ENCODE measurements around the gene MYO18B. TPM values are rescaled to one million over a fixed set of nuclear protein-coding genes. Genes with fewer than 3 reads are reported as not detected.
A peak's percentile ranks its signal among the peaks of the same experiment; 100 is the strongest.

The MYO18B gene
- total RNA-seq, 1 experiment from 2014 or later, result 0.05 TPM

DNA sequence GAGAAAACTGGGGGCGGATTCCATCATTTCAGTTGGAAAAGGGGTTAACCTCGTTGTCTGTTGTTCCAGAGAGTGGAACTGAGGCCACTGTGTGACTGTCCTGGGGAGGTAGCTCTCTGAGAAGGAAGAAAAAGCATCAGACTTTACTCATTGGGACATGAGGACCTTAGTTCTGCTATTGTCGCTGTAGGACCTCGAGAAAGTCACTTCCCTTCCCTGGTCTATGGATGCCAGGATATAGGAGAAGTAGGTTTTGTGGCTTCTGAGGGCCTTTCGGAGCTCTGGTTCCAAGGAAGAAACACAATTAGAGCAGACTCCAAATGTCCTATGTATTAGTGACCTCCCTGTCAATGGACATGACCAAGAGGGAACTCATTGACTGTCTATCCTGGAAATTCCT, 6.2 kb downstream of the MYO18B start:
- DNase-seq (ENCODE audit: low read depth, low spot score) (no peak), ATAC-seq (no peak)
- RAD21 ChIA-PET (ENCODE audit: low non-redundant PET in 1 of 2, low total read pairs in 2 of 2, uncharacterized antibody in 2 of 2, unreplicated experiment in 2 of 2), result no interaction called here
- peak overlapping the region; percentile 44; the same call in 1 of the 2 replicates for H3K4me2 ChIP-seq (ENCODE audit: low read length)
- POLR2A ChIA-PET, result no interaction called here
- H3K9ac ChIP-seq (ENCODE audit: low read length), result no peak overlapping the region
- TF ChIP-seq SIN3A (IDR thresholded peaks at IDR 0.05; ENCODE audit: low read depth) (no peak), SP1 (IDR thresholded peaks at IDR 0.05; ENCODE audit: low read depth) (no peak), ELF1 (IDR thresholded peaks at IDR 0.05; ENCODE audit: borderline replicate concordance, low read depth) (no peak), EGR1 (IDR thresholded peaks at IDR 0.05; ENCODE audit: low read depth) (no peak), CBX3 (IDR thresholded peaks at IDR 0.05; ENCODE audit: low read depth) (no peak), ZFX (IDR thresholded peaks at IDR 0.05) (no peak), POLR2AphosphoS5 (IDR thresholded peaks at IDR 0.05; ENCODE audit: low read depth, low read length) (no peak), POLR2A (IDR thresholded peaks at IDR 0.05; ENCODE audit: borderline replicate concordance, extremely low read depth, insufficient read depth, insufficient read length) (no peak), CEBPB (IDR thresholded peaks at IDR 0.05; ENCODE audit: low read depth) (no peak), ZNF274 (IDR thresholded peaks at IDR 0.05; ENCODE audit: low read depth, low read length) (no peak)
- TF ChIP-seq, protein P1, sequence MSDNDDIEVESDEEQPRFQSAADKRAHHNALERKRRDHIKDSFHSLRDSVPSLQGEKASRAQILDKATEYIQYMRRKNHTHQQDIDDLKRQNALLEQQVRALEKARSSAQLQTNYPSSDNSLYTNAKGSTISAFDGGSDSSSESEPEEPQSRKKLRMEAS (IDR thresholded peaks at IDR 0.05), result no peak
- H2AFZ ChIP-seq (ENCODE audit: low read depth, low read length, poor library complexity, severe bottlenecking), result no peak overlapping the region
- no peaks in the 10 kb centered on the region for H3K79me2 ChIP-seq (ENCODE audit: insufficient read depth, low read length)
- no peak overlapping the region for H3K27ac ChIP-seq (ENCODE audit: low read depth, low read length)
- BruUV-seq (replicated peaks), result no TSS peak
- H3K4me3 ChIP-seq (replicated peaks in 1 of 2; ENCODE audit: low read depth in 1 of 2, low read length in 2 of 2), result no peak overlapping the region
- H3K9me2 ChIP-seq (ENCODE audit: insufficient read depth), result no peaks in the 10 kb centered on the region
- intact Hi-C loops (cut with micrococcal nuclease), result no loop called here
- H3K4me1 ChIP-seq (ENCODE audit: control insufficient read depth in 1 of 2, insufficient read depth in 2 of 2, low read length in 2 of 2), result peaks cover 12 to 24% of the 10 kb centered on the region in 2 experiments
- no peaks in the 10 kb centered on the region for H4K20me1 ChIP-seq (ENCODE audit: insufficient read depth)
- CTCF ChIA-PET, result no interaction called here
- no peaks in the 10 kb centered on the region for H3K27me3 ChIP-seq (ENCODE audit: insufficient read depth, low read length)
- no peaks in the 10 kb centered on the region for H3K9me3 ChIP-seq (ENCODE audit: control insufficient read depth in 1 of 2, insufficient read depth in 1 of 2, low read depth in 1 of 2, low read length in 2 of 2)
- no peaks in the 10 kb centered on the region for H3K36me3 ChIP-seq (ENCODE audit: control insufficient read depth in 1 of 2, insufficient read depth in 2 of 2, low read length in 2 of 2)

DNA sequence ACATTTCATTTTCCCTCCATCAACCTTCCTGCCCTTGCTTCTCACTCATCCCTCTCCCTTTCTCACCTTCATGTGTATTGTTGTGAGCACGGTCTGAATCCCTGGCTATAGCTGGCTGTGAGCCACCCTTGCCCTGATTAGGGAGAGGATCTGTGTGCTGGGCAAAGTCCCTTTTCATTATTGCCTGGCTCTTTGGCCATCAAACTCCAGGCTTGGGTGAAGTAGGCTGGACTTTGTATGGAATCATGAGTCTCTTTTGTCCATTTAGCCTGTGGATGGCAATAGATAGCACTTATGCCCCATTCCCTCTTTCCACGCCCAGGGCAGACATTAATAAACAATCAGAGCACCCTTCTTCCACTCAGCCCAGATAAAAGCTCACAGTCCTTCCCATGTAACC, 6.7 kb downstream of the MYO18B start:
- no peak overlapping the region for H3K4me2 ChIP-seq (ENCODE audit: low read length)
- intact Hi-C loops (cut with micrococcal nuclease), result no loop called here

More for the DNA sequence above, 6.7 kb downstream of the MYO18B start:
- ChIA-PET POLR2A (no interaction called here), RAD21 (ENCODE audit: low non-redundant PET in 1 of 2, low total read pairs in 2 of 2, uncharacterized antibody in 2 of 2, unreplicated experiment in 2 of 2) (no interaction called here), CTCF (no interaction called here)
- no peaks in the 10 kb centered on the region for H3K27me3 ChIP-seq (ENCODE audit: insufficient read depth, low read length)
- H3K4me1 ChIP-seq (ENCODE audit: control insufficient read depth in 1 of 2, insufficient read depth in 2 of 2, low read length in 2 of 2), result peaks cover 12 to 24% of the 10 kb centered on the region in 2 experiments
- H4K20me1 ChIP-seq (ENCODE audit: insufficient read depth), result no peaks in the 10 kb centered on the region
- no peak overlapping the region for H3K4me3 ChIP-seq (replicated peaks in 1 of 2; ENCODE audit: low read depth in 1 of 2, low read length in 2 of 2)
- TF ChIP-seq ZFX (IDR thresholded peaks at IDR 0.05) (no peak), EZH2phosphoT487 (IDR thresholded peaks at IDR 0.05; ENCODE audit: borderline replicate concordance) (no peak), SP1 (IDR thresholded peaks at IDR 0.05; ENCODE audit: low read depth) (no peak)
- TF ChIP-seq, protein P2, sequence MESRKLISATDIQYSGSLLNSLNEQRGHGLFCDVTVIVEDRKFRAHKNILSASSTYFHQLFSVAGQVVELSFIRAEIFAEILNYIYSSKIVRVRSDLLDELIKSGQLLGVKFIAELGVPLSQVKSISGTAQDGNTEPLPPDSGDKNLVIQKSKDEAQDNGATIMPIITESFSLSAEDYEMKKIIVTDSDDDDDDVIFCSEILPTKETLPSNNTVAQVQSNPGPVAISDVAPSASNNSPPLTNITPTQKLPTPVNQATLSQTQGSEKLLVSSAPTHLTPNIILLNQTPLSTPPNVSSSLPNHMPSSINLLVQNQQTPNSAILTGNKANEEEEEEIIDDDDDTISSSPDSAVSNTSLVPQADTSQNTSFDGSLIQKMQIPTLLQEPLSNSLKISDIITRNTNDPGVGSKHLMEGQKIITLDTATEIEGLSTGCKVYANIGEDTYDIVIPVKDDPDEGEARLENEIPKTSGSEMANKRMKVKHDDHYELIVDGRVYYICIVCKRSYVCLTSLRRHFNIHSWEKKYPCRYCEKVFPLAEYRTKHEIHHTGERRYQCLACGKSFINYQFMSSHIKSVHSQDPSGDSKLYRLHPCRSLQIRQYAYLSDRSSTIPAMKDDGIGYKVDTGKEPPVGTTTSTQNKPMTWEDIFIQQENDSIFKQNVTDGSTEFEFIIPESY (IDR thresholded peaks at IDR 0.05; ENCODE audit: extremely low read depth, insufficient replicate concordance, low read length), result no peak
- TF ChIP-seq, protein P1 (IDR thresholded peaks at IDR 0.05), result no peak
- TF ChIP-seq, protein P3, sequence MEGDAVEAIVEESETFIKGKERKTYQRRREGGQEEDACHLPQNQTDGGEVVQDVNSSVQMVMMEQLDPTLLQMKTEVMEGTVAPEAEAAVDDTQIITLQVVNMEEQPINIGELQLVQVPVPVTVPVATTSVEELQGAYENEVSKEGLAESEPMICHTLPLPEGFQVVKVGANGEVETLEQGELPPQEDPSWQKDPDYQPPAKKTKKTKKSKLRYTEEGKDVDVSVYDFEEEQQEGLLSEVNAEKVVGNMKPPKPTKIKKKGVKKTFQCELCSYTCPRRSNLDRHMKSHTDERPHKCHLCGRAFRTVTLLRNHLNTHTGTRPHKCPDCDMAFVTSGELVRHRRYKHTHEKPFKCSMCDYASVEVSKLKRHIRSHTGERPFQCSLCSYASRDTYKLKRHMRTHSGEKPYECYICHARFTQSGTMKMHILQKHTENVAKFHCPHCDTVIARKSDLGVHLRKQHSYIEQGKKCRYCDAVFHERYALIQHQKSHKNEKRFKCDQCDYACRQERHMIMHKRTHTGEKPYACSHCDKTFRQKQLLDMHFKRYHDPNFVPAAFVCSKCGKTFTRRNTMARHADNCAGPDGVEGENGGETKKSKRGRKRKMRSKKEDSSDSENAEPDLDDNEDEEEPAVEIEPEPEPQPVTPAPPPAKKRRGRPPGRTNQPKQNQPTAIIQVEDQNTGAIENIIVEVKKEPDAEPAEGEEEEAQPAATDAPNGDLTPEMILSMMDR (IDR thresholded peaks at IDR 0.05 in 2 of 3, conservative IDR thresholded peaks at IDR 0.05 in 1 of 3; ENCODE audit: borderline replicate concordance in 1 of 3, insufficient read depth in 1 of 3, low read depth in 2 of 3, low read length in 2 of 3), result no peak
- no peaks in the 10 kb centered on the region for H3K79me2 ChIP-seq (ENCODE audit: insufficient read depth, low read length)
- ATAC-seq (no peak), DNase-seq (ENCODE audit: low read depth, low spot score) (no peak)
- no peak overlapping the region for H2AFZ ChIP-seq (ENCODE audit: low read depth, low read length, poor library complexity, severe bottlenecking)
- H3K36me3 ChIP-seq (ENCODE audit: control insufficient read depth in 1 of 2, insufficient read depth in 2 of 2, low read length in 2 of 2), result no peaks in the 10 kb centered on the region
- H3K27ac ChIP-seq (ENCODE audit: low read depth, low read length), result no peak overlapping the region
- H3K9ac ChIP-seq (ENCODE audit: low read length), result no peak overlapping the region
- no TSS peak for BruUV-seq (replicated peaks)
- H3K9me3 ChIP-seq (ENCODE audit: control insufficient read depth in 1 of 2, insufficient read depth in 1 of 2, low read depth in 1 of 2, low read length in 2 of 2), result no peaks in the 10 kb centered on the region
- no peaks in the 10 kb centered on the region for H3K9me2 ChIP-seq (ENCODE audit: insufficient read depth)
